GM12864 (cell line): Measurements from ENCODE around the gene RDH12.

Experiments
- DNase-seq: peaks from one replicate; pipeline ENCODE4 v3.0.0-alpha.2; 2011; ENCODE audit warnings: low read depth
- H3K4me3 ChIP-seq: 2 replicates; pipeline ENCODE4 v1.5.1; 2011; ENCODE audit warnings: mild to moderate bottlenecking, low read depth, low read length, control low read depth
- TF ChIP-seq, protein P1 (sequence below): IDR thresholded peaks from 2 replicates; pipeline ENCODE4 v1.5.1; 2011; ENCODE audit warnings: low read depth, mild to moderate bottlenecking, moderate library complexity, low read length, control low read depth, inconsistent platforms; ENCODE audit errors: missing control alignments

Gene RDH12

DNA sequence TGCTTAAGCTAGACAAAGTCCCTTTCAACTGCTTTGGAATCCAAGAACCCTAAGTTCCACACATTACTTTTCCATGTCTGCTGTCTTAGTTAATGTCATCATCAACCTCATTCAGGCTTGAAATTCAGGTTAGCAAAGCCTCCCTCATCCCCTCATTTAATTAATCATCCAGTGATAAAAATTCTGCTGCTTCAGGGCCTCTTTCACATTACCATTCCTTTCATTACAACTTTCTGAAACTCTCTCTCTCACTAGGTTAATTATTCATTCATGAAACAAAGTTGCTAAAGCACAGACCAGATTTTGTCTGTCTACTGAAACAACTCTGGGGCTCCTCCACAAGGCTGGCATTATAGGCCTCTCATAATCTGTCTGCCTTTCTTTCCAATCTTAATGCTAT, 17.8 kb upstream of the RDH12 start:
- DNase-seq = no peak
- no peak overlapping the region for H3K4me3 ChIP-seq
- TF ChIP-seq, protein P1, sequence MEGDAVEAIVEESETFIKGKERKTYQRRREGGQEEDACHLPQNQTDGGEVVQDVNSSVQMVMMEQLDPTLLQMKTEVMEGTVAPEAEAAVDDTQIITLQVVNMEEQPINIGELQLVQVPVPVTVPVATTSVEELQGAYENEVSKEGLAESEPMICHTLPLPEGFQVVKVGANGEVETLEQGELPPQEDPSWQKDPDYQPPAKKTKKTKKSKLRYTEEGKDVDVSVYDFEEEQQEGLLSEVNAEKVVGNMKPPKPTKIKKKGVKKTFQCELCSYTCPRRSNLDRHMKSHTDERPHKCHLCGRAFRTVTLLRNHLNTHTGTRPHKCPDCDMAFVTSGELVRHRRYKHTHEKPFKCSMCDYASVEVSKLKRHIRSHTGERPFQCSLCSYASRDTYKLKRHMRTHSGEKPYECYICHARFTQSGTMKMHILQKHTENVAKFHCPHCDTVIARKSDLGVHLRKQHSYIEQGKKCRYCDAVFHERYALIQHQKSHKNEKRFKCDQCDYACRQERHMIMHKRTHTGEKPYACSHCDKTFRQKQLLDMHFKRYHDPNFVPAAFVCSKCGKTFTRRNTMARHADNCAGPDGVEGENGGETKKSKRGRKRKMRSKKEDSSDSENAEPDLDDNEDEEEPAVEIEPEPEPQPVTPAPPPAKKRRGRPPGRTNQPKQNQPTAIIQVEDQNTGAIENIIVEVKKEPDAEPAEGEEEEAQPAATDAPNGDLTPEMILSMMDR = no peak

DNA sequence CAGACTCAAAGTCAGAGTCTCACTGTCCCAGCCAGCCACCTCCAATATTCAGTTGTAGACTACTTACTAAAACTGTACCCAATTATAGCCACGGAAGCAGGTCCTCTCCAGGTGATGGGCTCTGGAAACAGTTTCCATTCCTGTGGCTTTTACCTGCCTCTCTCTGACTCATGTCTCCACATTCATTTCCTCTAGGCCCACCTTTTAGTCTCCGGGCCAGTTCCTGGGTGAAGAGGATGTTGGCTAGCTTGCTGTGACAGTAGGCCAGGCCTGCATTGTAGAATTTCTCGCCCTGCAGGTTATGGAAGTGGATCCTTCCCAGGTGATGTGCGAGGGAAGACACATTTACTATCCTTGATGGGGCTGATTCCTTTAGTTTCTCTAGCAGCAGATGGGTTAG, 11.7 kb upstream of the RDH12 start:
- DNase-seq = no peak
- TF ChIP-seq, protein P1 = no peak
- H3K4me3 ChIP-seq = no peak overlapping the region

DNA sequence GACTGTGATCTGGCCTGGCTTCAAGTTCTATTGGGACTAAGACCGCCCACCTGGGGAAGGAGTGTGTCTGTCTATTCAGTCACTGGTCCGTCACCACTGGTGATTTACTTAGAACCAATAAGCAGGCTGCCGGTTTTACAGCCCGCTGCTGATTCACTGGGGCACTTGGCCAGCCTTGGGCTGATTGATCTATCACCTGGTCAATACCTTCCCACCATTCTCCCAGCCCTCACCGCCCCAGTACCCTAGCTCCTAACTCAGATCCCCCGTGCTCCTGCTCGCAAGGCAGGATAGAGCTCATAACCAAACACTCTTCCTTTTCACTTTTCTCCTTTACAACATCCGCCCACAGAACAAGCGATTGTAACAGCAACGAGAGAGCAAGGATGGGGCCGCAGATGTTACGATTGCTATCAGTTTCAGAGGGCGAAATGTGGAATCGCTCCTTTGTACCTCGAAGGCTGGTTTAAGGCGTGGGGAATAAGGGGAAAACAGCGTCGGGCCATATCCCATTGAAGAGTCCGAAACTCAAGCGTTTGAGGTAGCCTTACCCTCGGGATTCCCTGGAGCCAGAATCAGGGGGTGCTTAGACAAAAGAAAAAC, 6.8 kb upstream of the RDH12 start:
- peak overlapping the region; percentile 84 for H3K4me3 ChIP-seq
- TF ChIP-seq, protein P1 = no peak

DNA sequence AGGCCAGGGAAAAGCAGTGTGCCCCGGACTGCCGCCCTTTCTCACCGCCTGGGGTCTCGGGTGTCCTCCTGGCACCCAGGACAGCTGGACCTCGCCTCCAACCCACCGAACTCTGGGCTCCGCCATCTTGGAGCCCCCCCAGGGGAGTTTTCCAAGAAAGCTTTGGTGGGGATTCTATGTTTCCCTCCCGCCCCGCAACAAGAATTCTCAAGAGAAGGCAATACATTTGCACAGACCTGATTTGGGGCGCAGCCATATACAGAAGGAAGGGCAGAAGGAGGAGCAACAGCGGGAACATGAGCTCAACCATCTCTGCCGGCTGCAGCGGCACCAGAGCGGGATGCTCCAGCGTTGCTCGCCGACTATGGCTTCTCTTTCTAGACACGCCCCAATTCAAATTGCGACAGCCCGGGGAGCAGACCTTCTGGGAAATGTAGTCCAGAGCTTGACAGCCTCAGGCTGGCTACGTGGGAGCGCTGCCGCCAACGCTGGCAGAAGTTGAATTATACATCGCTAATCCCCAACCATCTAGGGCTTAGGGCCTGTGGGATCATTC, 6.2 kb upstream of the RDH12 start, which contains the start of gene RDH11:
RDH11 (minus strand) TSS at position 371 of the 556 bp plus-strand sequence; CDS start at position 310, 61 bp downstream.
- peak; percentile 62 for DNase-seq
- TF ChIP-seq, protein P1 = no peak
- peak within 1 kb of the TSS; percentile 84 for H3K4me3 ChIP-seq

More for the DNA sequence above, 6.8 kb upstream of the RDH12 start:
- peak; percentile 86 for DNase-seq

DNA sequence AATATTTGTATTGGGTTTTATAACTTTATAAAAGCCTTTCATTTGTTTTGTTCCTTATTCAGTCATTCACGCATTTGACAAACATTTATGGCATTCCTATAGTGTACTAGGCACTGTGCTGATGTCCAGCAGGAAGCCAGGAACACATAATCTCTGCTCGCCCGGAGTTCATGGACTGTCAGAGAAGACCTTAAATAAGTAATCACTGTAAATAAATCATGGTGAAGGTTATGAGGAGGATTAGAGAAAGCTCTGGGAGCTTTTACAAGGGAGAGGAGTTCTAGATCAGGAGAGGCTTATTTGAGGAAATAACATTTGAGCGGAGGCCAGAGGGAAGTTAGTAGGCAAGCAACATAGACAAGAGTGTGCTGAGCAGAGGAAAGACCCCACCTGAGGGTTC, 4.7 kb upstream of the RDH12 start:
- DNase-seq = no peak
- H3K4me3 ChIP-seq = no peak overlapping the region
- TF ChIP-seq, protein P1 = no peak

DNA sequence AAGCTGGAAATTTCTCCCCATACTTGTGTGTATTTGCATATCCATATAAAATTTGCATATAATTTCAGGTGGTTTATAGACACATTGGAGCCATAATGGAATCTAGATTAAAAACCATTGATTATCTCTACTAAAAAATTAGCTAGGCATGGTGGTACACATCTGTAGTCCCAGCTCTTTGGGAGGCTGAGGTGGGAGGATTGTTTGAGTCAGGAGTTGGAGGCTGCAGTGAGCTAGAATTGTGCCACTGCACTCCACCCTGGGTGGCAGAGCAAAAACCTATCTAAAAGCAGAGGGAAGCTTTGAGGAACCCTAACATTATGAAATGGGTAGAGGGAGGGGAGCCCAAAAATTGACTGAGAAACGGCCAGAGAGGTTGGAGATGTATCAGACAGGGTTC, 3.5 kb upstream of the RDH12 start:
- DNase-seq = no peak
- H3K4me3 ChIP-seq = no peak overlapping the region
- TF ChIP-seq, protein P1 = no peak

DNA sequence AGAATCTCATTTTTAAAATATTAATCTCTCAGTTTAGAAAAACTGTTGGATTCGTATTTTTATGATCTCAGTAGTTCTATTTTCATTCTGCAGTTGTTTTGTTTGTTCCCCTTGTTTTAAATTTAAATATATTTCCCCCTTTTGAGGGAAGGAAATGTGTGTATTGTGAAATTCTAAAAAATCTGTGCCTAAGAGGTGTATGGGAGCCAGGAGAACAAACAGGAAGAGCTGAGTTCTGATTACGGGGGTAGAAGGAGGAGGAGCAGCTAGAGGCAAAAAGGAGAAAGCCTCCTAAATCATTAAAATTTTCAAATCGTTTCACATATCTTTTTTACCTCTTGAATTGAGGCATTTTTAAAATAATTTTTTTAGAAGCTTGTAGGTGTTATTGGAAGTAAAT, 2.3 kb downstream of the RDH12 start:
- no peak for DNase-seq
- H3K4me3 ChIP-seq = no peak overlapping the region
- TF ChIP-seq, protein P1 = no peak
